GM23338 (cell line): ENCODE measurements around the gene KIF1A. TPM values are rescaled to one million over a fixed set of nuclear protein-coding genes. Genes with fewer than 3 reads are reported as not detected.

Experiments used
- ATAC-seq: fragments of 200-7000 bp; cut with Tn5 transposase; 3 replicates; pipeline ENCODE4 v1.9.1; 2020
- DNase-seq: peaks from one replicate; pipeline ENCODE4 v3.0.0-alpha.2; 2015; ENCODE audit warnings: low spot score
- H2AFZ ChIP-seq: fragments of 200-600 bp; sonication (generic); 2 replicates; pipeline ENCODE4 v1.8.0; 2016; ENCODE audit warnings: antibody characterized with exemption, mild to moderate bottlenecking, moderate library complexity
- H3F3A ChIP-seq: fragments of 200-600 bp; sonication (generic); replicated peaks from 2 replicates; pipeline ENCODE4 v1.8.0; 2017; ENCODE audit warnings: antibody characterized with exemption, mixed run types, low read depth
- H3K27ac ChIP-seq: fragments of 200-600 bp; sonication (generic); 2 replicates; pipeline ENCODE4 v1.6.1; 2016; ENCODE audit warnings: low read depth
- H3K27me3 ChIP-seq: fragments of 200-600 bp; sonication (generic); 2 replicates; pipeline ENCODE4 v1.8.0; 2016; ENCODE audit warnings: mild to moderate bottlenecking, mixed run types, moderate library complexity; ENCODE audit not compliant: insufficient read depth
- H3K36me3 ChIP-seq: fragments of 200-600 bp; sonication (generic); 2 replicates; pipeline ENCODE4 v1.8.0; 2016; ENCODE audit warnings: mild to moderate bottlenecking; ENCODE audit not compliant: insufficient read depth
- H3K4me1 ChIP-seq: fragments of 200-600 bp; sonication (generic); 2 replicates; pipeline ENCODE4 v1.8.0; 2016; ENCODE audit warnings: mild to moderate bottlenecking, moderate library complexity; ENCODE audit not compliant: insufficient read depth
- H3K4me2 ChIP-seq: fragments of 200-600 bp; sonication (generic); 2 replicates; pipeline ENCODE4 v1.7.1; 2017; ENCODE audit warnings: mixed run types
- H3K4me3 ChIP-seq: fragments of 200-600 bp; sonication (generic); 2 replicates; pipeline ENCODE4 v1.6.1; 2016; ENCODE audit warnings: mixed run types
- H3K79me2 ChIP-seq: fragments of 200-600 bp; sonication (generic); replicated peaks from 2 replicates; pipeline ENCODE4 v1.8.0; 2017; ENCODE audit warnings: mild to moderate bottlenecking; ENCODE audit not compliant: insufficient read depth
- H3K9me2 ChIP-seq: fragments of 200-600 bp; sonication (generic); 2 replicates; pipeline ENCODE4 v1.8.0; 2017; ENCODE audit not compliant: insufficient read depth
- H4K20me1 ChIP-seq: fragments of 200-600 bp; sonication (generic); replicated peaks from 2 replicates; pipeline ENCODE4 v1.8.0; 2017; ENCODE audit warnings: mild to moderate bottlenecking; ENCODE audit not compliant: insufficient read depth
- H3K27ac Mint-ChIP-seq: 2 replicates; pipeline ENCODE4 v1.8.0; 2020; ENCODE audit warnings: inconsistent platforms, mild to moderate bottlenecking, moderate library complexity, mixed read lengths
- H3K27me3 Mint-ChIP-seq: 3 replicates; pipeline ENCODE4 v1.8.0; 2022; ENCODE audit warnings: low read depth, mild to moderate bottlenecking, moderate library complexity, mixed read lengths, inconsistent platforms; ENCODE audit not compliant: insufficient read depth, poor library complexity
- H3K36me3 Mint-ChIP-seq: 3 replicates; pipeline ENCODE4 v1.8.0; 2021; ENCODE audit warnings: low read depth, mild to moderate bottlenecking, inconsistent platforms, moderate library complexity, mixed read lengths
- H3K4me1 Mint-ChIP-seq: 3 replicates; pipeline ENCODE4 v1.8.0; 2020; ENCODE audit warnings: mild to moderate bottlenecking, inconsistent platforms, mixed read lengths
- H3K4me3 Mint-ChIP-seq: 3 replicates; pipeline ENCODE4 v1.8.0; 2021; ENCODE audit warnings: moderate library complexity, mild to moderate bottlenecking, inconsistent platforms, mixed read lengths
- H3K9me3 Mint-ChIP-seq: 3 replicates; pipeline ENCODE4 v1.8.0; 2020; ENCODE audit warnings: moderate library complexity, mild to moderate bottlenecking, inconsistent platforms, mixed read lengths
- CREB1 ChIP-seq: fragments of 250-450 bp; sonication (Bioruptor Pico); IDR thresholded peaks from 2 replicates; pipeline ENCODE4 v1.5.0; 2020; ENCODE audit warnings: low read depth, mild to moderate bottlenecking, moderate library complexity
- CTCF ChIP-seq, 2 experiments: fragments of 200-600 bp in 1 of 2; sonication (generic) in 1 of 2; conservative IDR thresholded peaks; 2 replicates each; pipeline versions ENCODE4 v1.5.1 to v1.6.1; 2016 to 2017; ENCODE audit warnings: antibody characterized with exemption in 2 of 2, low read depth in 2 of 2, mild to moderate bottlenecking in 2 of 2, moderate library complexity in 1 of 2
- ETS1 ChIP-seq: IDR thresholded peaks from 2 replicates; pipeline ENCODE4 v1.6.1; 2016; ENCODE audit warnings: antibody characterized with exemption
- EZH2 ChIP-seq: fragments of 200-600 bp; sonication (generic); IDR thresholded peaks from one replicate; pipeline ENCODE4 v1.8.0; 2017; ENCODE audit warnings: antibody characterized with exemption, mild to moderate bottlenecking, low read depth; ENCODE audit not compliant: unreplicated experiment
- NANOG ChIP-seq: IDR thresholded peaks from 2 replicates; pipeline ENCODE4 v1.6.1; 2016; ENCODE audit warnings: antibody characterized with exemption, borderline replicate concordance
- POLR2AphosphoS5 ChIP-seq: IDR thresholded peaks from 2 replicates; pipeline ENCODE4 v1.6.1; 2016; ENCODE audit warnings: antibody characterized with exemption, low read depth
- REST ChIP-seq: IDR thresholded peaks from one replicate; pipeline ENCODE4 v1.6.1; 2018; ENCODE audit warnings: antibody characterized with exemption; ENCODE audit not compliant: unreplicated experiment
- ZNF114 ChIP-seq: fragments of 250-450 bp; sonication (Bioruptor Pico); IDR thresholded peaks from 2 replicates; pipeline ENCODE4 v1.5.0; 2020; ENCODE audit warnings: mild to moderate bottlenecking, moderate library complexity
- ZNF462 ChIP-seq: fragments of 250-450 bp; sonication (Bioruptor Pico); IDR thresholded peaks from 2 replicates; pipeline ENCODE4 v1.5.0; 2020; ENCODE audit warnings: mild to moderate bottlenecking, moderate library complexity
- polyA plus RNA-seq: library from polyadenylated mRNA; unstranded; fragments of >200 nt; fragmentation: Nextera tagmentation; extraction: Ambion mirVana; gene quantifications from 2 replicates; pipeline ENCODE4 v1.2.1, GENCODE V29; 2016
- total RNA-seq: library from RNA; depleted of rRNA; stranded (reverse); fragments of >200 nt; shearing (Covaris generic); gene quantifications from 2 replicates; pipeline ENCODE4 v1.2.3, GENCODE V29; 2014

The KIF1A gene
- total and polyA plus RNA-seq, 2 experiments from 2014 or later = 169 to 214 TPM

- Mint-ChIP-seq H3K36me3 (peaks cover 44% of the 10 kb centered on the region), H3K4me1 (peaks cover 5% of the 10 kb centered on the region; the same call in 2 of the 3 replicates), H3K27ac (peak overlapping the region; percentile 55; the same call in 1 of the 2 replicates), H3K27me3 (peaks cover 14% of the 10 kb centered on the region), H3K9me3 (no peaks in the 10 kb centered on the region), H3K4me3 (no peak overlapping the region)
- H3K36me3 ChIP-seq = 0 out of 2 replicates have a peak, but pooled peaks cover 3% of the 10 kb centered on the region
- peaks cover 7% of the 10 kb centered on the region; the same call in 1 of the 2 replicates for H4K20me1 ChIP-seq
- H3F3A ChIP-seq = no peaks in the 10 kb centered on the region
- H3K79me2 ChIP-seq = peaks cover 12% of the 10 kb centered on the region
- no peak overlapping the region for H2AFZ ChIP-seq
- ATAC-seq (no peak), DNase-seq (no peak)
- H3K4me2 ChIP-seq = no peak overlapping the region
- TF ChIP-seq POLR2AphosphoS5 = no peak
- TF ChIP-seq EZH2 = no peak
- TF ChIP-seq NANOG = no peak
- no peak for TF ChIP-seq CTCF (conservative IDR thresholded peaks at IDR 0.05; ENCODE audit: low read depth in 2 of 2)
- TF ChIP-seq ETS1 = no peak
- no peak for TF ChIP-seq ZNF114 (CRISPR knock-in tag)
- TF ChIP-seq REST = no peak
- TF ChIP-seq CREB1 = no peak
- no peak for TF ChIP-seq ZNF462 (CRISPR knock-in tag)
- H3K4me1 ChIP-seq = no peaks in the 10 kb centered on the region
- no peaks in the 10 kb centered on the region for H3K27me3 ChIP-seq
- H3K27ac ChIP-seq = no peak overlapping the region
- no peak overlapping the region for H3K4me3 ChIP-seq
- H3K9me2 ChIP-seq = no peaks in the 10 kb centered on the region
Observed at GRCh38 chr2:240787521-240788472, 32.2 kb downstream of the KIF1A start.
